Measurements from ENCODE around the gene MIA.

DNA sequence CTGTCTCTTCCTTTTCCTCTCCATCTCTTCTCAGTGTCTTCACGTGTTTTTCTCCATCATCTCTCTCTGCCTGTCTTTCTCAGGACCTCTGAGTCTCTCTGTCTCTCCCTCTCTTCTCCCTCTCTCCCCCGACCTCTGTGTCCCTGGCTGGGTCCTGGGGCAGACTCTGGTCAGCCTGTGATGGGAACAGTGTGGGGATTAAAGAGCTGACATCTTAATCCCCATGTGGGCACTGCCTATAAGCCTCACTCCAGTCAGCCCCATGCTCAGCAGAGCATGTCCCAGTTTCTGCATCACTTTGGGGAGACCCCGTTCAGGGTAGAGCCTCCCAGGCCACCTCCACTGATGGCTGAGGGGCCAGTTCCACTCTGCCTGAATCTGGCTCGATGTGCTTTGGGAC, 39.9 kb downstream of the MIA start:
- TF ChIP-seq ARNTL (CRISPR knock-in tag; IDR thresholded peaks at IDR 0.05; ENCODE audit: borderline replicate concordance, low read depth): no peak
- TF ChIP-seq ZC3H10 (CRISPR knock-in tag; IDR thresholded peaks at IDR 0.05): no peak
- no peak for TF ChIP-seq ZNF565 (CRISPR knock-in tag; conservative IDR thresholded peaks at IDR 0.05; ENCODE audit: low read depth)
- TF ChIP-seq ZNF70 (CRISPR knock-in tag; IDR thresholded peaks at IDR 0.05): no peak
- TF ChIP-seq SNAI2 (CRISPR knock-in tag; IDR thresholded peaks at IDR 0.05): no peak
- TF ChIP-seq, protein P1, sequence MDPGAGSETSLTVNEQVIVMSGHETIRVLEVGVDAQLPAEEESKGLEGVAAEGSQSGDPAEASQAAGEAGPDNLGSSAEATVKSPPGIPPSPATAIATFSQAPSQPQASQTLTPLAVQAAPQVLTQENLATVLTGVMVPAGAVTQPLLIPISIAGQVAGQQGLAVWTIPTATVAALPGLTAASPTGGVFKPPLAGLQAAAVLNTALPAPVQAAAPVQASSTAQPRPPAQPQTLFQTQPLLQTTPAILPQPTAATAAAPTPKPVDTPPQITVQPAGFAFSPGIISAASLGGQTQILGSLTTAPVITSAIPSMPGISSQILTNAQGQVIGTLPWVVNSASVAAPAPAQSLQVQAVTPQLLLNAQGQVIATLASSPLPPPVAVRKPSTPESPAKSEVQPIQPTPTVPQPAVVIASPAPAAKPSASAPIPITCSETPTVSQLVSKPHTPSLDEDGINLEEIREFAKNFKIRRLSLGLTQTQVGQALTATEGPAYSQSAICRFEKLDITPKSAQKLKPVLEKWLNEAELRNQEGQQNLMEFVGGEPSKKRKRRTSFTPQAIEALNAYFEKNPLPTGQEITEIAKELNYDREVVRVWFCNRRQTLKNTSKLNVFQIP (CRISPR knock-in tag; IDR thresholded peaks at IDR 0.05; ENCODE audit: borderline replicate concordance, low read depth): no peak

All from SK-N-SH treated with all-trans-retinoic acid at 6 μM for 48 hours (cell line).